SK-N-SH (cell line): ENCODE data around the gene AGO3. TPM values are rescaled to one million over a fixed set of nuclear protein-coding genes. Genes with fewer than 3 reads are reported as not detected.
A peak's percentile ranks its signal among the peaks of the same experiment; 100 is the strongest.

Source experiments
- CTCF ChIA-PET: fragments of 300-600, 350-600 bp; formaldehyde crosslinking; extraction: SDS; loops from one replicate; lab custom pipeline; 2021; lab: Yijun Ruan, JAX
- POLR2A ChIA-PET: fragments of 350-600 bp; sonication (Branson Sonifier 250); formaldehyde crosslinking; extraction: SDS; loops from one replicate; lab custom pipeline; 2020; ENCODE audit warnings: antibody characterized with exemption, inconsistent platforms; lab: Yijun Ruan, JAX
- DNase-seq: peaks from one replicate; pipeline ENCODE4 v3.0.0; 2012
- H2AFZ ChIP-seq: fragments of 200-600 bp; sonication (generic); 2 replicates; pipeline ENCODE4 v1.8.1; 2016; ENCODE audit warnings: antibody characterized with exemption, mild to moderate bottlenecking, low read depth
- H3F3A ChIP-seq: fragments of 200-600 bp; sonication (generic); replicated peaks from 2 replicates; pipeline ENCODE3; 2016; ENCODE audit warnings: antibody characterized with exemption, mild to moderate bottlenecking; ENCODE audit not compliant: insufficient read depth
- H3K27ac ChIP-seq, 2 experiments: fragments of 200-500 bp in 1 of 2; fragments of 200-600 bp in 1 of 2; sonication (Bioruptor generic) in 1 of 2; sonication (generic), shearing (Covaris generic) in 1 of 2; 2 replicates each; pipeline versions ENCODE4 v1.5.1 to v1.6.1; 2014 to 2016; ENCODE audit warnings: low read depth in 2 of 2, inconsistent platforms in 1 of 2, low read length in 1 of 2, mild to moderate bottlenecking in 1 of 2, mixed read lengths in 1 of 2
- H3K27me3 ChIP-seq: fragments of 200-600 bp; sonication (generic), shearing (Covaris generic); 2 replicates; pipeline ENCODE4 v1.6.1; 2016; ENCODE audit warnings: mixed run types; ENCODE audit not compliant: insufficient read depth
- H3K36me3 ChIP-seq, 2 experiments: fragments of 200-500 bp in 1 of 2; fragments of 200-600 bp in 1 of 2; sonication (Bioruptor generic) in 1 of 2; sonication (generic) in 1 of 2; replicated peaks in 1 of 2; 2 replicates each; pipeline versions ENCODE3 to v1.5.1; 2014 to 2016; ENCODE audit warnings: low read length in 1 of 2, mild to moderate bottlenecking in 1 of 2; ENCODE audit not compliant: insufficient read depth in 2 of 2, control insufficient read depth in 1 of 2
- H3K4me1 ChIP-seq, 2 experiments: fragments of 200-500 bp in 1 of 2; fragments of 200-600 bp in 1 of 2; sonication (Bioruptor generic) in 1 of 2; sonication (generic), shearing (Covaris generic) in 1 of 2; 2 replicates each; pipeline versions ENCODE4 v1.5.1 to v1.6.1; 2014 to 2016; ENCODE audit warnings: low read depth in 1 of 2, low read length in 1 of 2, mixed run types in 1 of 2; ENCODE audit not compliant: insufficient read depth in 2 of 2, control insufficient read depth in 1 of 2
- H3K4me2 ChIP-seq: fragments of 200-600 bp; sonication (generic), shearing (Covaris generic); 2 replicates; pipeline ENCODE4 v1.6.1; 2017; ENCODE audit warnings: mixed run types
- H3K4me3 ChIP-seq, 2 experiments: fragments of 200-500 bp in 1 of 2; fragments of 200-600 bp in 1 of 2; sonication (Bioruptor generic) in 1 of 2; sonication (generic), shearing (Covaris generic) in 1 of 2; 2 replicates each; pipeline versions ENCODE4 v1.5.1 to v1.8.1; 2014 to 2016; ENCODE audit warnings: low read depth in 2 of 2, inconsistent platforms in 1 of 2, low read length in 1 of 2, mild to moderate bottlenecking in 1 of 2, mixed read lengths in 1 of 2, moderate library complexity in 1 of 2
- H3K79me2 ChIP-seq: fragments of 200-600 bp; sonication (generic); 2 replicates; pipeline ENCODE4 v1.8.1; 2017; ENCODE audit warnings: mild to moderate bottlenecking; ENCODE audit not compliant: insufficient read depth
- H3K9ac ChIP-seq: fragments of 200-600 bp; sonication (generic); 2 replicates; pipeline ENCODE4 v1.6.1; 2017; ENCODE audit warnings: mixed run types
- H3K9me2 ChIP-seq: fragments of 200-600 bp; sonication (generic); 2 replicates; pipeline ENCODE4 v1.6.1; 2017; ENCODE audit warnings: mixed run types
- H3K9me3 ChIP-seq: fragments of 200-600 bp; sonication (generic); 2 replicates; pipeline ENCODE4 v1.6.1; 2017; ENCODE audit warnings: mixed run types, mild to moderate bottlenecking, moderate library complexity
- H4K20me1 ChIP-seq: fragments of 200-600 bp; sonication (generic); 2 replicates; pipeline ENCODE4 v1.6.1; 2017; ENCODE audit warnings: mild to moderate bottlenecking, mixed run types; ENCODE audit not compliant: insufficient read depth
- CHD2 ChIP-seq: fragments of 150-350 bp; IDR thresholded peaks from 2 replicates; pipeline ENCODE4 v1.6.1; 2018; ENCODE audit warnings: low read length; ENCODE audit not compliant: partially characterized antibody
- ELF1 ChIP-seq: IDR thresholded peaks from 2 replicates; pipeline ENCODE4 v1.4.0; 2012
- EP300 ChIP-seq, 2 experiments: IDR thresholded peaks; 2 replicates each; pipeline versions ENCODE4 v1.4.0 to v1.6.1; 2012; ENCODE audit warnings: borderline replicate concordance in 1 of 2, low read depth in 1 of 2, low read length in 1 of 2
- EZH2phosphoT487 ChIP-seq: fragments of 200-600 bp; sonication (generic); IDR thresholded peaks from 2 replicates; pipeline ENCODE4 v1.6.1; 2017; ENCODE audit warnings: low read depth, mixed run types, mild to moderate bottlenecking, antibody characterized with exemption, moderate library complexity, borderline replicate concordance
- FOSL2 ChIP-seq: IDR thresholded peaks from 2 replicates; pipeline ENCODE4 v1.4.0; 2012; ENCODE audit warnings: low read depth, mild to moderate bottlenecking, moderate library complexity, borderline replicate concordance
- FOXM1 ChIP-seq: IDR thresholded peaks from 2 replicates; pipeline ENCODE4 v1.4.0; 2012; ENCODE audit warnings: low read depth, mild to moderate bottlenecking
- IRF3 ChIP-seq: fragments of 150-350 bp; IDR thresholded peaks from 2 replicates; pipeline ENCODE4 v1.6.1; 2016; ENCODE audit warnings: mild to moderate bottlenecking, low read depth, low read length
- JUND ChIP-seq: IDR thresholded peaks from 2 replicates; pipeline ENCODE4 v1.4.0; 2012
- NFIC ChIP-seq: IDR thresholded peaks from 2 replicates; pipeline ENCODE4 v1.4.0; 2012; ENCODE audit warnings: borderline replicate concordance
- NRF1 ChIP-seq: IDR thresholded peaks from 2 replicates; pipeline ENCODE4 v1.6.1; 2012; ENCODE audit warnings: low read depth, mild to moderate bottlenecking, low read length
- PBX3 ChIP-seq: IDR thresholded peaks from 2 replicates; pipeline ENCODE4; 2012
- RAD21 ChIP-seq: IDR thresholded peaks from 2 replicates; pipeline ENCODE4 v1.6.1; 2012; ENCODE audit warnings: mild to moderate bottlenecking, low read length
- RCOR1 ChIP-seq: fragments of 150-350 bp; IDR thresholded peaks from 2 replicates; pipeline ENCODE4 v1.6.1; 2017; ENCODE audit warnings: antibody characterized with exemption, low read length
- RFX5 ChIP-seq: IDR thresholded peaks from 2 replicates; pipeline ENCODE4 v1.6.1; 2012; ENCODE audit warnings: mild to moderate bottlenecking, improper control_type of control experiment, low read length
- RXRA ChIP-seq: IDR thresholded peaks from 2 replicates; pipeline ENCODE4 v1.4.0; 2012; ENCODE audit warnings: low read depth, mild to moderate bottlenecking, borderline replicate concordance
- SIN3A ChIP-seq: IDR thresholded peaks from 2 replicates; pipeline ENCODE4 v1.6.1; 2012; ENCODE audit warnings: low read depth, mild to moderate bottlenecking, low read length, moderate library complexity, borderline replicate concordance
- TCF12 ChIP-seq: IDR thresholded peaks from 2 replicates; pipeline ENCODE4 v1.4.0; 2012
- USF1 ChIP-seq: IDR thresholded peaks from 2 replicates; pipeline ENCODE4 v1.4.0; 2012; ENCODE audit warnings: low read depth, borderline replicate concordance
- USF2 ChIP-seq: fragments of 150-350 bp; IDR thresholded peaks from 2 replicates; pipeline ENCODE4 v1.6.1; 2017; ENCODE audit warnings: antibody characterized with exemption, low read length, low read depth, borderline replicate concordance
- ZBTB33 ChIP-seq: IDR thresholded peaks from 2 replicates; pipeline ENCODE4 v1.4.0; 2012; ENCODE audit warnings: low read depth, borderline replicate concordance
- WGBS: methylation state at CpG from one replicate; pipeline ENCODE4 v1.1.6; 2017; ENCODE audit warnings: low lambda C conversion rate; 5-methylcytosine and 5-hydroxymethylcytosine counted together
- polyA plus RNA-seq, 3 experiments: library from polyadenylated mRNA; depleted of rRNA; stranded (reverse); fragments of >200 nt; gene quantifications; 2 replicates each; pipeline ENCODE4 v1.2.3, GENCODE V29; 2012

AGO3 gene
- polyA plus RNA-seq, 1 of the 3 experiments (the other 2 are of a cell fraction) = 6.7 TPM

GRCh38 chr1:35882586-35882944 lies 48.3 kb upstream of the AGO3 start:
- H2AFZ ChIP-seq = peak overlapping the region; percentile 64; the same call in 1 of the 2 replicates
- H3K27me3 ChIP-seq = no peaks in the 10 kb centered on the region
- H3K4me2 ChIP-seq = no peak overlapping the region
- WGBS = 62% methylated on average over 16 of the region's 16 CpGs
- H3K9me3 ChIP-seq = no peaks in the 10 kb centered on the region
- POLR2A ChIA-PET = no interaction called here
- no peaks in the 10 kb centered on the region for H3F3A ChIP-seq
- CTCF ChIA-PET = interaction anchor here (0.6 to 3.4 kb wide), 17 partner anchors 10 to 434 kb away, joined by 3 to 26 read pairs (median 5); no protein-coding TSS in a partner anchor
- peak overlapping the region in 1 of 2 experiments; percentile 96; a peak in 1 of 4 replicates for H3K4me3 ChIP-seq
- H3K9ac ChIP-seq = no peak overlapping the region
- H4K20me1 ChIP-seq = peaks cover 18% of the 10 kb centered on the region
- peaks cover 32% of the 10 kb centered on the region for H3K79me2 ChIP-seq
- no peak overlapping the region for H3K27ac ChIP-seq
- no peaks in the 10 kb centered on the region for H3K36me3 ChIP-seq
- no peak for DNase-seq
- TF ChIP-seq USF2 = no peak
- no peak for TF ChIP-seq TCF12
- no peak for TF ChIP-seq RXRA
- no peak for TF ChIP-seq RCOR1
- no peak for TF ChIP-seq JUND
- no peak for TF ChIP-seq NRF1
- no peak for TF ChIP-seq EZH2phosphoT487
- TF ChIP-seq EP300 (IDR thresholded peaks at IDR 0.05; ENCODE audit: borderline replicate concordance in 1 of 2, low read depth in 1 of 2, low read length in 1 of 2) = no peak
- TF ChIP-seq RAD21 = no peak
- TF ChIP-seq RFX5 = no peak
- no peak for TF ChIP-seq IRF3
- no peak for TF ChIP-seq CHD2
- TF ChIP-seq SIN3A = no peak
- TF ChIP-seq, all 33 proteins: peak for 0
- Histone ChIP-seq H3K4me1 (peaks cover 12 to 33% of the 10 kb centered on the region in 2 experiments; a peak in 2 of 4 replicates), H3K9me2 (no peaks in the 10 kb centered on the region)

GRCh38 chr1:35882945-35883634 lies 47.8 kb upstream of the AGO3 start, which contains the start of gene AGO1:
TSS of gene AGO1 (plus strand) at chr1:35883209. CDS start at chr1:35883422, 213 bp downstream.
- H3F3A ChIP-seq = no peaks in the 10 kb centered on the region
- H3K27me3 ChIP-seq = no peaks in the 10 kb centered on the region
- H3K9ac ChIP-seq = peak within 1 kb of the TSS; percentile 87
- ChIA-PET CTCF (interaction anchor here (0.6 to 3.4 kb wide), 31 partner anchors 8 to 967 kb away, joined by 3 to 26 read pairs (median 3); partner anchors contain the start of gene AGO3), POLR2A (no interaction called here)
- H2AFZ ChIP-seq = peak within 1 kb of the TSS; percentile 89
- no peaks in the 10 kb centered on the region for H3K36me3 ChIP-seq
- peak within 1 kb of the TSS; percentile 96 to 99 for H3K4me3 ChIP-seq
- WGBS = 0% methylated on average over 20 of the region's 58 CpGs
- H3K4me2 ChIP-seq = peak within 1 kb of the TSS; percentile 99
- DNase-seq = peak; percentile 100
- peaks cover 32% of the 10 kb centered on the region for H3K79me2 ChIP-seq
- peak within 1 kb of the TSS; percentile 40 to 86; a peak in 3 of 4 replicates for H3K27ac ChIP-seq
- peaks cover 12 to 33% of the 10 kb centered on the region in 2 experiments; a peak in 2 of 4 replicates for H3K4me1 ChIP-seq
- no peaks in the 10 kb centered on the region for H3K9me2 ChIP-seq
- H4K20me1 ChIP-seq = peaks cover 20% of the 10 kb centered on the region
- H3K9me3 ChIP-seq = no peaks in the 10 kb centered on the region
- TF ChIP-seq JUND (no peak), RAD21 (peak; percentile 48), ELF1 (no peak), ZBTB33 (no peak), PBX3 (no peak), NRF1 (peak; percentile 86), FOSL2 (no peak), USF1 (no peak), NFIC (no peak), RXRA (no peak), EZH2phosphoT487 (no peak), CHD2 (peak; percentile 56), FOXM1 (no peak)
